ENCODE data around the gene PMM1. TPM values are rescaled to one million over a fixed set of nuclear protein-coding genes. Genes with fewer than 3 reads are reported as not detected.
A peak's percentile ranks its signal among the peaks of the same experiment; 100 is the strongest.

Gene PMM1
- total and polyA plus RNA-seq, 2 of the 13 experiments (the other 11 are each of a cell fraction or from before 2014, with no cell fraction given), result 17.8 to 95.6 TPM

DNA sequence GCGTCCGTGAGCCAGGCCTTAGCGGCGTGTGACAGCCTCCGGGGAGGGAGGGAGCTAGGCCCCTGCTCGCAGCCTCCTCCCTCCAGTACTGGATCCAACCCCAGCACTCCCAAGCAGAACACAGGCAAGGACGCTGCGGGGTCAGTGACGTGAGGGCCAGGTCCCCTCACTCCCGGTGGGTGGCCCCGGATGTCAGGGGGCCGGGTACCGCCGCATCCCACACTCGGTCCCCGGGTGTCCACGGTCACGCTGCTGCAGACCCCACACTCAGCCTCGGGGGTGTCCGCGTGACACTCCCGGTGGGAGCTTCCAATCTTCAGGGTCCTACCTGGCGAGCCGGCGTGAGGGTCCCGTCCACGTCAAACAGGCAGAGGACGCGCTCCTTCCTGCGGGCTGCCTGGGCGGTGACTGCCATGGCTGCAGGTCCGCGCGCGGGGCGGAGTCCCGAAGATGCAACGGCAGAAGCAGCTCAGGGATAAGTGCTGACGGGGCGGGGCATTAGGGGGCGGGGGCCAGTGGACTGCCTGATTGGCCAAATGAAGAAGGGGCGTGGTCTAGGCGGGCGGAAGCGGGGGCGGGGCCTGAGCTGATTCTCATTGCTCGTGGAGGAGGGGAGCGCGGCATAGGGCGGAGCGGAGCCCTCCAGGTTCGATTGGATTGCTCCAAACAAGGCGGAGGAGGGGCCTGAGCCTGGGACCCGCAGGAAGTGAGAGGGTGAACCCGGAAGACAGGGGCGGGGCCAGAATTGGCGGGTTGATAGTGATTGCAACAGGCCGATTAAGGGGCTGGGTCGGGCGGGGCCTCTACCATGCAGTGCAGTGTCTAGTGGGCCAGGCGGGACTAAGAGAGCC lies at the start of gene PMM1 (continued):
- TF ChIP-seq, protein P1, sequence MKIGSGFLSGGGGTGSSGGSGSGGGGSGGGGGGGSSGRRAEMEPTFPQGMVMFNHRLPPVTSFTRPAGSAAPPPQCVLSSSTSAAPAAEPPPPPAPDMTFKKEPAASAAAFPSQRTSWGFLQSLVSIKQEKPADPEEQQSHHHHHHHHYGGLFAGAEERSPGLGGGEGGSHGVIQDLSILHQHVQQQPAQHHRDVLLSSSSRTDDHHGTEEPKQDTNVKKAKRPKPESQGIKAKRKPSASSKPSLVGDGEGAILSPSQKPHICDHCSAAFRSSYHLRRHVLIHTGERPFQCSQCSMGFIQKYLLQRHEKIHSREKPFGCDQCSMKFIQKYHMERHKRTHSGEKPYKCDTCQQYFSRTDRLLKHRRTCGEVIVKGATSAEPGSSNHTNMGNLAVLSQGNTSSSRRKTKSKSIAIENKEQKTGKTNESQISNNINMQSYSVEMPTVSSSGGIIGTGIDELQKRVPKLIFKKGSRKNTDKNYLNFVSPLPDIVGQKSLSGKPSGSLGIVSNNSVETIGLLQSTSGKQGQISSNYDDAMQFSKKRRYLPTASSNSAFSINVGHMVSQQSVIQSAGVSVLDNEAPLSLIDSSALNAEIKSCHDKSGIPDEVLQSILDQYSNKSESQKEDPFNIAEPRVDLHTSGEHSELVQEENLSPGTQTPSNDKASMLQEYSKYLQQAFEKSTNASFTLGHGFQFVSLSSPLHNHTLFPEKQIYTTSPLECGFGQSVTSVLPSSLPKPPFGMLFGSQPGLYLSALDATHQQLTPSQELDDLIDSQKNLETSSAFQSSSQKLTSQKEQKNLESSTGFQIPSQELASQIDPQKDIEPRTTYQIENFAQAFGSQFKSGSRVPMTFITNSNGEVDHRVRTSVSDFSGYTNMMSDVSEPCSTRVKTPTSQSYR (CRISPR knock-in tag; IDR thresholded peaks at IDR 0.05; ENCODE audit: borderline replicate concordance), result 0 out of 2 replicates have a peak, but pooled peaks have one; percentile 5
- TF ChIP-seq HDAC1 (CRISPR knock-in tag; IDR thresholded peaks at IDR 0.05) (peak; percentile 68), GABPB1 (CRISPR knock-in tag; IDR thresholded peaks at IDR 0.05) (peak; percentile 86), ZNF251 (CRISPR knock-in tag; IDR thresholded peaks at IDR 0.05) (no peak), ONECUT2 (CRISPR knock-in tag; IDR thresholded peaks at IDR 0.05) (no peak), SOX6 (IDR thresholded peaks at IDR 0.05) (no peak), SOX6 (CRISPR knock-in tag; IDR thresholded peaks at IDR 0.05) (peak; percentile 35), ZNF354B (CRISPR knock-in tag; IDR thresholded peaks at IDR 0.05) (no peak), RAD51 (IDR thresholded peaks at IDR 0.05; ENCODE audit: borderline replicate concordance) (no peak), HOXA3 (CRISPR knock-in tag; IDR thresholded peaks at IDR 0.05) (peak; percentile 32), CENPX (CRISPR knock-in tag; IDR thresholded peaks at IDR 0.05) (no peak)
- TF ChIP-seq, protein P2, sequence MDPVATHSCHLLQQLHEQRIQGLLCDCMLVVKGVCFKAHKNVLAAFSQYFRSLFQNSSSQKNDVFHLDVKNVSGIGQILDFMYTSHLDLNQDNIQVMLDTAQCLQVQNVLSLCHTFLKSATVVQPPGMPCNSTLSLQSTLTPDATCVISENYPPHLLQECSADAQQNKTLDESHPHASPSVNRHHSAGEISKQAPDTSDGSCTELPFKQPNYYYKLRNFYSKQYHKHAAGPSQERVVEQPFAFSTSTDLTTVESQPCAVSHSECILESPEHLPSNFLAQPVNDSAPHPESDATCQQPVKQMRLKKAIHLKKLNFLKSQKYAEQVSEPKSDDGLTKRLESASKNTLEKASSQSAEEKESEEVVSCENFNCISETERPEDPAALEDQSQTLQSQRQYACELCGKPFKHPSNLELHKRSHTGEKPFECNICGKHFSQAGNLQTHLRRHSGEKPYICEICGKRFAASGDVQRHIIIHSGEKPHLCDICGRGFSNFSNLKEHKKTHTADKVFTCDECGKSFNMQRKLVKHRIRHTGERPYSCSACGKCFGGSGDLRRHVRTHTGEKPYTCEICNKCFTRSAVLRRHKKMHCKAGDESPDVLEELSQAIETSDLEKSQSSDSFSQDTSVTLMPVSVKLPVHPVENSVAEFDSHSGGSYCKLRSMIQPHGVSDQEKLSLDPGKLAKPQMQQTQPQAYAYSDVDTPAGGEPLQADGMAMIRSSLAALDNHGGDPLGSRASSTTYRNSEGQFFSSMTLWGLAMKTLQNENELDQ (CRISPR knock-in tag; IDR thresholded peaks at IDR 0.05; ENCODE audit: borderline replicate concordance), result no peak
- TF ChIP-seq, protein P3, sequence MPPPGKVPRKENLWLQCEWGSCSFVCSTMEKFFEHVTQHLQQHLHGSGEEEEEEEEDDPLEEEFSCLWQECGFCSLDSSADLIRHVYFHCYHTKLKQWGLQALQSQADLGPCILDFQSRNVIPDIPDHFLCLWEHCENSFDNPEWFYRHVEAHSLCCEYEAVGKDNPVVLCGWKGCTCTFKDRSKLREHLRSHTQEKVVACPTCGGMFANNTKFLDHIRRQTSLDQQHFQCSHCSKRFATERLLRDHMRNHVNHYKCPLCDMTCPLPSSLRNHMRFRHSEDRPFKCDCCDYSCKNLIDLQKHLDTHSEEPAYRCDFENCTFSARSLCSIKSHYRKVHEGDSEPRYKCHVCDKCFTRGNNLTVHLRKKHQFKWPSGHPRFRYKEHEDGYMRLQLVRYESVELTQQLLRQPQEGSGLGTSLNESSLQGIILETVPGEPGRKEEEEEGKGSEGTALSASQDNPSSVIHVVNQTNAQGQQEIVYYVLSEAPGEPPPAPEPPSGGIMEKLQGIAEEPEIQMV (CRISPR knock-in tag; IDR thresholded peaks at IDR 0.05; ENCODE audit: low read depth), result 0 out of 2 replicates have a peak, but pooled peaks have one; percentile 53
- TF ChIP-seq, protein P4, sequence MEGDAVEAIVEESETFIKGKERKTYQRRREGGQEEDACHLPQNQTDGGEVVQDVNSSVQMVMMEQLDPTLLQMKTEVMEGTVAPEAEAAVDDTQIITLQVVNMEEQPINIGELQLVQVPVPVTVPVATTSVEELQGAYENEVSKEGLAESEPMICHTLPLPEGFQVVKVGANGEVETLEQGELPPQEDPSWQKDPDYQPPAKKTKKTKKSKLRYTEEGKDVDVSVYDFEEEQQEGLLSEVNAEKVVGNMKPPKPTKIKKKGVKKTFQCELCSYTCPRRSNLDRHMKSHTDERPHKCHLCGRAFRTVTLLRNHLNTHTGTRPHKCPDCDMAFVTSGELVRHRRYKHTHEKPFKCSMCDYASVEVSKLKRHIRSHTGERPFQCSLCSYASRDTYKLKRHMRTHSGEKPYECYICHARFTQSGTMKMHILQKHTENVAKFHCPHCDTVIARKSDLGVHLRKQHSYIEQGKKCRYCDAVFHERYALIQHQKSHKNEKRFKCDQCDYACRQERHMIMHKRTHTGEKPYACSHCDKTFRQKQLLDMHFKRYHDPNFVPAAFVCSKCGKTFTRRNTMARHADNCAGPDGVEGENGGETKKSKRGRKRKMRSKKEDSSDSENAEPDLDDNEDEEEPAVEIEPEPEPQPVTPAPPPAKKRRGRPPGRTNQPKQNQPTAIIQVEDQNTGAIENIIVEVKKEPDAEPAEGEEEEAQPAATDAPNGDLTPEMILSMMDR (CRISPR knock-in tag; IDR thresholded peaks at IDR 0.05), result peak; percentile 18; the same call in 1 of the 2 replicates
- TF ChIP-seq, protein P5, sequence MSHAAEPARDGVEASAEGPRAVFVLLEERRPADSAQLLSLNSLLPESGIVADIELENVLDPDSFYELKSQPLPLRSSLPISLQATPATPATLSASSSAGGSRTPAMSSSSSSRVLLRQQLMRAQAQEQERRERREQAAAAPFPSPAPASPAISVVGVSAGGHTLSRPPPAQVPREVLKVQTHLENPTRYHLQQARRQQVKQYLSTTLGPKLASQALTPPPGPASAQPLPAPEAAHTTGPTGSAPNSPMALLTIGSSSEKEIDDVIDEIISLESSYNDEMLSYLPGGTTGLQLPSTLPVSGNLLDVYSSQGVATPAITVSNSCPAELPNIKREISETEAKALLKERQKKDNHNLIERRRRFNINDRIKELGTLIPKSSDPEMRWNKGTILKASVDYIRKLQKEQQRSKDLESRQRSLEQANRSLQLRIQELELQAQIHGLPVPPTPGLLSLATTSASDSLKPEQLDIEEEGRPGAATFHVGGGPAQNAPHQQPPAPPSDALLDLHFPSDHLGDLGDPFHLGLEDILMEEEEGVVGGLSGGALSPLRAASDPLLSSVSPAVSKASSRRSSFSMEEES (CRISPR knock-in tag; IDR thresholded peaks at IDR 0.05), result 0 out of 2 replicates have a peak, but pooled peaks have one; percentile 53
- TF ChIP-seq, protein P6, sequence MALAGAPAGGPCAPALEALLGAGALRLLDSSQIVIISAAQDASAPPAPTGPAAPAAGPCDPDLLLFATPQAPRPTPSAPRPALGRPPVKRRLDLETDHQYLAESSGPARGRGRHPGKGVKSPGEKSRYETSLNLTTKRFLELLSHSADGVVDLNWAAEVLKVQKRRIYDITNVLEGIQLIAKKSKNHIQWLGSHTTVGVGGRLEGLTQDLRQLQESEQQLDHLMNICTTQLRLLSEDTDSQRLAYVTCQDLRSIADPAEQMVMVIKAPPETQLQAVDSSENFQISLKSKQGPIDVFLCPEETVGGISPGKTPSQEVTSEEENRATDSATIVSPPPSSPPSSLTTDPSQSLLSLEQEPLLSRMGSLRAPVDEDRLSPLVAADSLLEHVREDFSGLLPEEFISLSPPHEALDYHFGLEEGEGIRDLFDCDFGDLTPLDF (CRISPR knock-in tag; IDR thresholded peaks at IDR 0.05), result peak; percentile 91; the same call in 1 of the 2 replicates
- TF ChIP-seq, protein P7, sequence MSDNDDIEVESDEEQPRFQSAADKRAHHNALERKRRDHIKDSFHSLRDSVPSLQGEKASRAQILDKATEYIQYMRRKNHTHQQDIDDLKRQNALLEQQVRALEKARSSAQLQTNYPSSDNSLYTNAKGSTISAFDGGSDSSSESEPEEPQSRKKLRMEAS (IDR thresholded peaks at IDR 0.05), result peak; percentile 38; the same call in 1 of the 2 replicates

Measured in HepG2 (cell line).